Ovary (tissue), 9 donors: ENCODE results near the gene ZP4. TPM values are rescaled to one million over a fixed set of nuclear protein-coding genes. Genes with fewer than 3 reads are reported as not detected.

ENCODE experiments used
- DNase-seq, 5 donors: peaks; one replicate each; pipeline ENCODE4 v3.0.0-alpha.2; 2019 to 2020
- H3K27ac ChIP-seq, 2 donors: fragments of 200-600 bp; one replicate each; pipeline versions ENCODE4 v1.5.1 to v1.8.0; 2019 to 2022
- H3K27me3 ChIP-seq: fragments of 200-600 bp; one replicate; pipeline ENCODE4 v1.8.0; 2022
- H3K36me3 ChIP-seq: fragments of 200-600 bp; sonication (generic); one replicate; pipeline ENCODE4 v1.5.1; 2019
- H3K4me1 ChIP-seq: one replicate; pipeline ENCODE4 v1.8.1; 2013; ENCODE audit warnings: mild to moderate bottlenecking, moderate library complexity; ENCODE audit not compliant: insufficient read depth
- H3K4me3 ChIP-seq: fragments of 200-600 bp; sonication (generic); one replicate; pipeline ENCODE4 v1.5.1; 2017
- H3K9me3 ChIP-seq, 2 donors: fragments of 200-600 bp in 1 of 2; sonication (generic) in 1 of 2; one replicate each; pipeline versions ENCODE4 v1.5.1 to v1.8.1; 2013 to 2019; ENCODE audit warnings: mild to moderate bottlenecking in 1 of 2, moderate library complexity in 1 of 2
- EP300 ChIP-seq: sonication (generic); formaldehyde crosslinking; IDR thresholded peaks from one replicate; pipeline ENCODE4 v1.6.1; 2017; ENCODE audit warnings: antibody characterized with exemption
- POLR2A ChIP-seq: fragments of 450-650 bp; IDR thresholded peaks from one replicate; pipeline ENCODE4 v1.6.1; 2017; ENCODE audit warnings: antibody characterized with exemption, mild to moderate bottlenecking, moderate library complexity
- WGBS, 3 donors: extraction: QIAGEN DNeasy Blood & Tissue Kit in 1 of 3; methylation state at CpG; one replicate each; pipeline versions ENCODE4 v1.1.5 to v1.1.7; 2013 to 2017; 5-methylcytosine and 5-hydroxymethylcytosine counted together
- intact Hi-C, 4 donors: fragments of 100-400 bp; cut with DNase I; formaldehyde crosslinking; loops; one replicate each; pipeline versions ENCODE4 v1.11.0 to v1.15.1; 2022 to 2023
- polyA plus RNA-seq, 2 donors: library from polyadenylated mRNA; stranded (reverse); fragments of 200-250 nt in 1 of 2; fragments of 350-450 nt in 1 of 2; fragmentation: Illumina TruSeq in 1 of 2; extraction: RNeasy Lipid Tissue Mini Kit (QIAGEN cat#74804) in 1 of 2; gene quantifications; one replicate each; pipeline ENCODE4 v1.2.3, GENCODE V29; 2013 to 2014
- total RNA-seq, 7 donors: library from RNA; depleted of rRNA in 2 of 7; stranded (reverse); fragments of >200 nt in 2 of 7; fragmentation: NEBNext Ultra II Directional in 3 of 7; extraction: Animal tissue kit (Norgen Biotek cat#: 25700) in 3 of 7; gene quantifications; one replicate each; pipeline versions ENCODE4 v1.1.0 to v1.2.4, GENCODE V29; 2016 to 2023
- TF ChIP-seq, protein P1 (sequence below), 3 donors: fragments of 450-650 bp in 2 of 3; fragments of 200-600 bp in 1 of 3; IDR thresholded peaks; one replicate each; pipeline versions ENCODE4 v1.5.1 to v1.8.0; 2016 to 2022; ENCODE audit warnings: antibody characterized with exemption in 3 of 3, mild to moderate bottlenecking in 1 of 3
- donor health status: DM: no; HTN: no; CAD: no; lungs with moderate emphysema.
- donor health status: DM: no; HTN: no; CAD: no.
- donor health status: Bipolar disorder and iron deficiency.
- donor health status: DM: yes; HTN: yes; CAD: no.
- donor health status: DM: no; HTN: no; CAD: no.
- donor health status: DM: yes; HTN: yes; CAD: no.

ZP4 gene
- total and polyA plus RNA-seq, 9 donors, result 0.13 to 1.1 TPM; not detected in 7

DNA sequence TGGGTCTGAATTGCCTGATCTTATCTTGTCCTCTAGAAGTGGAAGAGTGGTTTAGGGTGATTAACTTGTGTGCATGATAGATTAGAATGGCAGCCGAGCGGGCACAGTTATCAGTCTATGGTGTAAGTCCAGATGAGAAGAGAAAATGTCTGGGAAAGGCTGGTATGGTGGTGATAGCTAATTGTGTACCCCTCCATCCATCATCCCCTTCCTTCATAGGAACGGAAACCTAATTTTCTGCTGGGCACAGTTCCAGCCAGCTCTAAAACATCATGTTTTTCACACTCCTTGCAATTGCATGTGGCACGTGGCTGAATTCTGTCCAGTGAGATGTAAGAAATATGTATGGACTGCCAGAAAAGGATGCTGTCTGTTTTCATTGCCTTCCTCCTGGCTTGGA lies 40.9 kb upstream of the ZP4 start:
- no peaks in the 10 kb centered on the region for H3K36me3 ChIP-seq
- H3K9me3 ChIP-seq, result no peaks in the 10 kb centered on the region
- no peak overlapping the region for H3K4me3 ChIP-seq
- intact Hi-C loops, result no loop called here
- no peaks in the 10 kb centered on the region for H3K27me3 ChIP-seq
- DNase-seq, result no peak
- TF ChIP-seq, protein P1, sequence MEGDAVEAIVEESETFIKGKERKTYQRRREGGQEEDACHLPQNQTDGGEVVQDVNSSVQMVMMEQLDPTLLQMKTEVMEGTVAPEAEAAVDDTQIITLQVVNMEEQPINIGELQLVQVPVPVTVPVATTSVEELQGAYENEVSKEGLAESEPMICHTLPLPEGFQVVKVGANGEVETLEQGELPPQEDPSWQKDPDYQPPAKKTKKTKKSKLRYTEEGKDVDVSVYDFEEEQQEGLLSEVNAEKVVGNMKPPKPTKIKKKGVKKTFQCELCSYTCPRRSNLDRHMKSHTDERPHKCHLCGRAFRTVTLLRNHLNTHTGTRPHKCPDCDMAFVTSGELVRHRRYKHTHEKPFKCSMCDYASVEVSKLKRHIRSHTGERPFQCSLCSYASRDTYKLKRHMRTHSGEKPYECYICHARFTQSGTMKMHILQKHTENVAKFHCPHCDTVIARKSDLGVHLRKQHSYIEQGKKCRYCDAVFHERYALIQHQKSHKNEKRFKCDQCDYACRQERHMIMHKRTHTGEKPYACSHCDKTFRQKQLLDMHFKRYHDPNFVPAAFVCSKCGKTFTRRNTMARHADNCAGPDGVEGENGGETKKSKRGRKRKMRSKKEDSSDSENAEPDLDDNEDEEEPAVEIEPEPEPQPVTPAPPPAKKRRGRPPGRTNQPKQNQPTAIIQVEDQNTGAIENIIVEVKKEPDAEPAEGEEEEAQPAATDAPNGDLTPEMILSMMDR (IDR thresholded peaks at IDR 0.05), result no peak
- no peak for TF ChIP-seq POLR2A
- no peak for TF ChIP-seq EP300
- WGBS, 3 donors, result 54 to 62% (median 57%) methylated on average over 4 of the region's 4 CpGs
- H3K27ac ChIP-seq, result no peak overlapping the region
- no peaks in the 10 kb centered on the region for H3K4me1 ChIP-seq

DNA sequence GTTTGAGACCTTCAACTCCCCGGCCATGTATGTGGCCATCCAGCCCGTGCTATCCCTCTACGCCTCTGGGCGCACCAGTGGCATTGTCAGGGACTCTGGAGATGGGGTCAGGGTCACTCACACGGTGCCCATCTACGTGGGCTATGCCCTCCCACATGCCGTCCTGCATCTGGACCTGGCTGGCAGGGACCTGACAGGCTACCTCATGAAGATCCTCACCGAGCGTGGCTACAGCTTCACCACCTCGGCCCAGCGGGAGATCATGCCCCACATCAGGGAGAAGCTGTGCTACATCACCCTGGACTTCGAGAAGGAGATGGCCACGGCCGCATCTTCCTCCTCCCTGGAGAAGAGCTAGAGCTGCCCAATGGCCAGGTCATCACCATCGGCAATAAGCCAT lies 36.5 kb upstream of the ZP4 start:
- H3K9me3 ChIP-seq, result no peaks in the 10 kb centered on the region
- TF ChIP-seq POLR2A, result no peak
- TF ChIP-seq, protein P1 (IDR thresholded peaks at IDR 0.05), result no peak
- intact Hi-C loops, result no loop called here
- no peaks in the 10 kb centered on the region for H3K36me3 ChIP-seq
- H3K4me3 ChIP-seq, result no peak overlapping the region
- WGBS, 3 donors, result 92 to 95% (median 93%) methylated on average over 15 of the region's 15 CpGs
- no peaks in the 10 kb centered on the region for H3K27me3 ChIP-seq
- no peaks in the 10 kb centered on the region for H3K4me1 ChIP-seq
- no peak overlapping the region for H3K27ac ChIP-seq
- DNase-seq, result no peak

DNA sequence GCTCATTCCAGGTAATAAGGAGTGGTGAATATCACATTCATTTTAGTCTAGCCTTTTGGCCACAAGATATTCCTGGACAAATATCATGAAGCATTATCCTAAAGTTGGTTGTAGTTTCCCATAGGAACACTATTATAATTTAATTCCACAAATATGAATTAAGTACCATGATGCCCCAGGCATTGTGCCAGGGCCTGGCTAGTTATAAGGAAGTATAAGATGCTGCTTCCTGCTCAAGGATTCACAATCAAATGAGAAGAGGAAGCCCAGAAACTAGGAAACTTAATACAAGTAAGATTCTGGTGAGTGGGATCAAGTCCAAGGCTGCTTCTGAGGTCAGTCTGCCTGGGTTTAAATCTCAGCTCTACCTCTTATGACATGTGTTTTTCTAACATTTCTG lies 30.6 kb upstream of the ZP4 start:
- TF ChIP-seq, protein P1 (IDR thresholded peaks at IDR 0.05), result no peak
- no peak for TF ChIP-seq EP300
- TF ChIP-seq POLR2A, result no peak
- Histone ChIP-seq H3K4me3 (no peak overlapping the region), H3K4me1 (no peaks in the 10 kb centered on the region), H3K27me3 (no peaks in the 10 kb centered on the region), H3K9me3 (no peaks in the 10 kb centered on the region), H3K27ac (no peak overlapping the region), H3K36me3 (no peaks in the 10 kb centered on the region)
- intact Hi-C loops, result no loop called here
- no peak for DNase-seq

DNA sequence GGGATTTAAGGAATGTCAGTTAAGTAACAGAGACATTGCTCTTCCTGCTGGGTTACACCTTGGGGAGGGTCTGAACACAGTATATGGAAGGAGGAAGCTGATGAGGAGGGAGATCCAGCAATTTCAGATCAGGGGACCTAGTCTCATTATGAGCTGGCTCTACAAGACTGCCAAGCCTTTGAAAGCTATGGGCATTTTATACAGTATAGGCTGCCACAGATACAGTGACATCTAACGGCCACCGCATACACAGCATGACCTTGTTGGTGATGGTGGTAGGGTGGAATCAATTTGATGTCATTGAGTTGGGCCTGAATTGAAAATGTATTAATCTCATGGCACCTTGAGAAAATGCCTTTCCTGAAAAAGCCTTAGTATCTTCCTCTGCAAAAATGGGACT lies 22.6 kb upstream of the ZP4 start:
- Histone ChIP-seq H3K4me1 (no peaks in the 10 kb centered on the region), H3K27ac (no peak overlapping the region), H3K9me3 (no peaks in the 10 kb centered on the region), H3K4me3 (no peak overlapping the region), H3K36me3 (no peaks in the 10 kb centered on the region), H3K27me3 (no peaks in the 10 kb centered on the region)
- no peak for DNase-seq
- intact Hi-C loops, result no loop called here
- no peak for TF ChIP-seq POLR2A
- TF ChIP-seq EP300, result no peak
- TF ChIP-seq, protein P1 (IDR thresholded peaks at IDR 0.05), result no peak
- 90 to 94% (median 92%) methylated on average over 2 of the region's 2 CpGs for WGBS, 3 donors

DNA sequence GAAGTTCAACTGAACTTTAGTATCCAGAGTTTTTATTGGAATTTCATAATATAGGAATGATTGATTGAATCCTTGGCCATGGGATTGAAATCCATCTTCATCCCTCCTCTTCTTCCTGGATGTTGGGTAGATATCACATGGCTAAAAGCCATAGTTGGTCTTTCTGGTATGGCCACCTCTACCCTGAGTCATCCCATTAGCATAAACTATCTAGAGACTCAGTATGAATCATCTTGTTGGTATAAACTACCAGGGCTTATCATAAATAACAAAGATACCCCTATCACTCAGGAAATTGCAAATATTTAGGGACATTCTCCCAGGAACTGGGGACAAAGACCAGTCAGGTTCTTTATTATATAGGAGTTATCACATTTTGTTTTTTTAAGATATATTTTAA lies 21.2 kb upstream of the ZP4 start:
- Histone ChIP-seq H3K9me3 (no peaks in the 10 kb centered on the region), H3K27me3 (no peaks in the 10 kb centered on the region), H3K36me3 (no peaks in the 10 kb centered on the region), H3K27ac (no peak overlapping the region), H3K4me1 (no peaks in the 10 kb centered on the region), H3K4me3 (no peak overlapping the region)
- intact Hi-C loops, result no loop called here
- TF ChIP-seq EP300 (no peak), POLR2A (no peak)
- TF ChIP-seq, protein P1 (IDR thresholded peaks at IDR 0.05), result no peak
- no peak for DNase-seq
